Measurements from ENCODE around the gene LRRD1. TPM values are rescaled to one million over a fixed set of nuclear protein-coding genes. Genes with fewer than 3 reads are reported as not detected.
"Not testable (repeated sequence)": the region's sequence is repeated elsewhere in the genome, so short reads cannot be mapped to it uniquely, and the experiment has no call there.

The LRRD1 gene
- total and polyA plus RNA-seq, 2 experiments from 2014 or later: 0.51 TPM; not detected in 1

- TF ChIP-seq, protein P1, sequence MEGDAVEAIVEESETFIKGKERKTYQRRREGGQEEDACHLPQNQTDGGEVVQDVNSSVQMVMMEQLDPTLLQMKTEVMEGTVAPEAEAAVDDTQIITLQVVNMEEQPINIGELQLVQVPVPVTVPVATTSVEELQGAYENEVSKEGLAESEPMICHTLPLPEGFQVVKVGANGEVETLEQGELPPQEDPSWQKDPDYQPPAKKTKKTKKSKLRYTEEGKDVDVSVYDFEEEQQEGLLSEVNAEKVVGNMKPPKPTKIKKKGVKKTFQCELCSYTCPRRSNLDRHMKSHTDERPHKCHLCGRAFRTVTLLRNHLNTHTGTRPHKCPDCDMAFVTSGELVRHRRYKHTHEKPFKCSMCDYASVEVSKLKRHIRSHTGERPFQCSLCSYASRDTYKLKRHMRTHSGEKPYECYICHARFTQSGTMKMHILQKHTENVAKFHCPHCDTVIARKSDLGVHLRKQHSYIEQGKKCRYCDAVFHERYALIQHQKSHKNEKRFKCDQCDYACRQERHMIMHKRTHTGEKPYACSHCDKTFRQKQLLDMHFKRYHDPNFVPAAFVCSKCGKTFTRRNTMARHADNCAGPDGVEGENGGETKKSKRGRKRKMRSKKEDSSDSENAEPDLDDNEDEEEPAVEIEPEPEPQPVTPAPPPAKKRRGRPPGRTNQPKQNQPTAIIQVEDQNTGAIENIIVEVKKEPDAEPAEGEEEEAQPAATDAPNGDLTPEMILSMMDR (IDR thresholded peaks at IDR 0.05; ENCODE audit: low read depth, low read length): no peak
- Histone ChIP-seq H3K36me3 (no peaks in the 10 kb centered on the region), H3K4me1 (ENCODE audit: low read depth) (no peaks in the 10 kb centered on the region)
Observed at GRCh38 chr7:92149736-92150239, 29.2 kb downstream of the LRRD1 start.

DNA sequence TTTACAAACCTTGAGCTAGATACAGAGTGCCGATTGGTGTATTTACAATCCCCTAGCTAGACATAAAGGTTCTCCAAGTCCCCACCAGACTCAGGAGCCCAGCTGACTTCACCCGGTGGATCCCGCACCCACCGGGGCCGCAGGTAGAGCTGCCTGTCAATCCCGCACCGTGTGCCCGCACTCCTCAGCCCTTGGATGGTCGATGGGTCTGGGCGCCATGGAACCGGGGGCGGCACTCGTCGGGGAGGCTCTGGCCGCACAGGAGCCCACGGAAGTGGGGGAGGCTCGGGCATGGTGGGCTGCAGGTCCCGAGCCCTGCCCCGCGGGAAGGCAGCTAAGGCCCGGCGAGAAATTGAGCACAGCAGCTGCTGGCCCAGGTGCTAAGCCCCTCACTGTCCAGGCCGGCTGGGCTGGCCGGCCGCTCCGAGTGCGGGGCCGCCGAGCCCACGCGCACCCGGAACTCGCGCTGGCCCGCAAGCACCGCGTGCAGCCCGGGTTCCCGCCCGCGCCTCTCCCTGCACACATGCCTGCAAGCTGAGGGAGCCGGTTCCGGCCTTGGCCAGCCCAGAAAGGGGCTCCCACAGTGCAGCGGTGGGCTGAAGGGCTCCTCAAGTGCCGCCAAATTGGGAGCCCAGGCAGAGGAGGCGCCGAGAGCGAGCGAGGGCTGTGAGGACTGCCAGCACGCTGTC, 35.6 kb downstream of the LRRD1 start:
- not testable (repeated sequence) for H3K27me3 ChIP-seq; H3K27ac ChIP-seq; H3K4me1 ChIP-seq (ENCODE audit: low read depth); H3K4me3 ChIP-seq; DNase-seq (ENCODE audit: low read depth in 1 of 2, low spot score in 1 of 2); H3K9me3 ChIP-seq (ENCODE audit: low read depth); H3K36me3 ChIP-seq

More at GRCh38 chr7:92149736-92150239, 29.2 kb downstream of the LRRD1 start:
- DNase-seq (ENCODE audit: low read depth in 1 of 2, low spot score in 1 of 2): no peak
- H3K27me3 ChIP-seq: no peaks in the 10 kb centered on the region
- no peaks in the 10 kb centered on the region for H3K9me3 ChIP-seq (ENCODE audit: low read depth)
- H3K27ac ChIP-seq: no peak overlapping the region
- H3K4me3 ChIP-seq: no peak overlapping the region

DNA sequence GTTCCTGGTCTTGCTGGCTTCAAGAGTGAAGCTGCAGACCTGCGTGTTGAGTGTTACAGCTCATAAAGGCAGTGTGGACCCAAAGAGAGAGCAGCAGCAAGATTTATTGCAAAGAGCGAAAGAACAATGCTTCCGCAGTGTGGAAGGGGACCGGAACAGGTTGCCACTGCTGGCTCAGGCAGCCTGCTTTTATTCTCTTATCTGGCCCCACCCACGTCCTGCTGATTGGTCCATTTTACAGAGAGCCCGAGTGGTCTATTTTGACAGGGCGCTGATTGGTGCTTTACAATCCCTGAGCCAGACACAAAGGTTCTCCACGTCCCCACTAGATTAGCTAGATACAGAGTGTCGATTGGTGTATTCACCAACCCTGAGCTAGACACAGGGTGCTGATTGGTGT, 36.2 kb downstream of the LRRD1 start:
- H3K27ac ChIP-seq; H3K9me3 ChIP-seq (ENCODE audit: low read depth); H3K4me1 ChIP-seq (ENCODE audit: low read depth); H3K4me3 ChIP-seq; DNase-seq (ENCODE audit: low read depth in 1 of 2, low spot score in 1 of 2); H3K27me3 ChIP-seq; H3K36me3 ChIP-seq: not testable (repeated sequence)

- H3K4me3 ChIP-seq: no peak overlapping the region
- no peak for DNase-seq (ENCODE audit: low read depth in 1 of 2, low spot score in 1 of 2)
- H3K9me3 ChIP-seq (ENCODE audit: low read depth): no peaks in the 10 kb centered on the region
- H3K27me3 ChIP-seq: no peaks in the 10 kb centered on the region
- H3K4me1 ChIP-seq (ENCODE audit: low read depth): no peaks in the 10 kb centered on the region
- no peaks in the 10 kb centered on the region for H3K36me3 ChIP-seq
- H3K27ac ChIP-seq: no peak overlapping the region
- TF ChIP-seq, protein P1 (IDR thresholded peaks at IDR 0.05; ENCODE audit: low read depth, low read length): no peak
Observed at GRCh38 chr7:92141161-92141560, 37.8 kb downstream of the LRRD1 start.

DNA sequence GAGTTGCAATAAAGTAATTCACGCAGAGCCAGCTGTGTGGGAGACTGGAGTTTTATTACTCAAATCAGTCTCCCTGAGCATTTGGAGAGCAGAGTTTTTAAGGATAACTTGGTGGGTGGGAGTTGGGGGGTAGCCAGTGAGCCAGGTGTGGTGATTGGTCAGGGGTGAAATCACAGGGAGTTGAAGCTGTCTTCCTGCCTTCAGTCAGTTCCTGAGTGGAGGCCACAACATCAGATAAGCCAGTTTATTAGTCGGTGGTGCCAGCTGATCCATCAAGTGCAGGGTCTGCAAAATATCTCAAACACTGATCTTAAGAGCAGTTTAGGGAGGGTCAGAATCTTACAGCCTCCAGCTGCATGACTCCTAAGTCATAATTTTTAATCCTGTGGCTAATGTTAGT, 41.4 kb downstream of the LRRD1 start:
- TF ChIP-seq, protein P1 (IDR thresholded peaks at IDR 0.05; ENCODE audit: low read depth, low read length): no peak
- peak overlapping the region; percentile 36 for H3K27ac ChIP-seq

GRCh38 chr7:92135052-92135889, 43.7 kb downstream of the LRRD1 start:
- TF ChIP-seq, protein P1 (IDR thresholded peaks at IDR 0.05; ENCODE audit: low read depth, low read length): no peak
- Histone ChIP-seq H3K4me1 (ENCODE audit: low read depth) (peaks cover 16% of the 10 kb centered on the region), H3K36me3 (peaks cover 3% of the 10 kb centered on the region), H3K27ac (peak overlapping the region; percentile 98), H3K27me3 (no peaks in the 10 kb centered on the region), H3K9me3 (ENCODE audit: low read depth) (no peaks in the 10 kb centered on the region), H3K4me3 (peak overlapping the region; percentile 66)
- DNase-seq (ENCODE audit: low read depth in 1 of 2, low spot score in 1 of 2): peak; percentile 53 to 73

More for the DNA sequence above, 41.4 kb downstream of the LRRD1 start:
- no peaks in the 10 kb centered on the region for H3K27me3 ChIP-seq
- H3K36me3 ChIP-seq: no peaks in the 10 kb centered on the region
- no peak overlapping the region for H3K4me3 ChIP-seq
- DNase-seq (ENCODE audit: low read depth in 1 of 2, low spot score in 1 of 2): peak in 1 of 2 donors; percentile 51
- H3K4me1 ChIP-seq (ENCODE audit: low read depth): peaks cover 11% of the 10 kb centered on the region
- H3K9me3 ChIP-seq (ENCODE audit: low read depth): no peaks in the 10 kb centered on the region
